ENCODE measurements around the gene CCNE1. TPM values are rescaled to one million over a fixed set of nuclear protein-coding genes. Genes with fewer than 3 reads are reported as not detected.

Gene CCNE1
- total and polyA plus RNA-seq, 4 donors: 0.49 to 1.6 (median 0.84) TPM

GRCh38 chr19:29833614-29834261 is 21.9 kb downstream of the CCNE1 start:
- Histone ChIP-seq H3K27ac (ENCODE audit: low read depth in 1 of 2, low read length in 2 of 2) (no peak overlapping the region), H3K9me3 (ENCODE audit: control insufficient read depth, low read length) (no peaks in the 10 kb centered on the region), H3K4me1 (ENCODE audit: control insufficient read depth in 1 of 2, insufficient read depth in 2 of 2, low read length in 2 of 2) (no peaks in the 10 kb centered on the region), H3K27me3 (ENCODE audit: control insufficient read depth in 1 of 2, insufficient read depth in 2 of 2, low read length in 1 of 2) (peaks cover 0 to 1% of the 10 kb centered on the region in 2 donors), H3K36me3 (ENCODE audit: control insufficient read depth in 1 of 2, insufficient read depth in 2 of 2, low read length in 1 of 2) (no peaks in the 10 kb centered on the region), H3K4me3 (ENCODE audit: low read length in 2 of 2) (no peak overlapping the region)
- DNase-seq: peak in 1 of 2 donors; percentile 34
- intact Hi-C loops (cut with DNase I): no loop called here
- ATAC-seq (ENCODE audit: low FRiP score): no peak
- WGBS, 2 donors: 85% methylated on average over 12 of the region's 12 CpGs

- DNase-seq (peak in 1 of 2 donors; percentile 42), ATAC-seq (ENCODE audit: low FRiP score) (no peak)
- H3K27ac ChIP-seq (ENCODE audit: low read depth in 1 of 2, low read length in 2 of 2): no peak overlapping the region
- no peaks in the 10 kb centered on the region for H3K9me3 ChIP-seq (ENCODE audit: control insufficient read depth, low read length)
- no peaks in the 10 kb centered on the region for H3K36me3 ChIP-seq (ENCODE audit: control insufficient read depth in 1 of 2, insufficient read depth in 2 of 2, low read length in 1 of 2)
- intact Hi-C loops (cut with DNase I): no loop called here
- no peaks in the 10 kb centered on the region for H3K4me1 ChIP-seq (ENCODE audit: control insufficient read depth in 1 of 2, insufficient read depth in 2 of 2, low read length in 2 of 2)
- 73 to 74% methylated on average over 17 of the region's 17 CpGs for WGBS, 2 donors
- H3K27me3 ChIP-seq (ENCODE audit: control insufficient read depth in 1 of 2, insufficient read depth in 2 of 2, low read length in 1 of 2): peaks cover 0 to 1% of the 10 kb centered on the region in 2 donors
- no peak overlapping the region for H3K4me3 ChIP-seq (ENCODE audit: low read length in 2 of 2)
Observed at GRCh38 chr19:29834991-29835846, 23.4 kb downstream of the CCNE1 start.

GRCh38 chr19:29836409-29836825 is 24.6 kb downstream of the CCNE1 start:
- intact Hi-C loops (cut with DNase I): no loop called here
- H3K4me3 ChIP-seq (ENCODE audit: low read length in 2 of 2): no peak overlapping the region
- peak in 1 of 2 donors; percentile 10 for DNase-seq
- 74 to 75% methylated on average over 5 of the region's 5 CpGs for WGBS, 2 donors
- no peaks in the 10 kb centered on the region for H3K9me3 ChIP-seq (ENCODE audit: control insufficient read depth, low read length)
- no peak for ATAC-seq (ENCODE audit: low FRiP score)
- no peaks in the 10 kb centered on the region for H3K4me1 ChIP-seq (ENCODE audit: control insufficient read depth in 1 of 2, insufficient read depth in 2 of 2, low read length in 2 of 2)
- H3K27ac ChIP-seq (ENCODE audit: low read depth in 1 of 2, low read length in 2 of 2): no peak overlapping the region
- H3K36me3 ChIP-seq (ENCODE audit: control insufficient read depth in 1 of 2, insufficient read depth in 2 of 2, low read length in 1 of 2): no peaks in the 10 kb centered on the region
- peaks cover 0 to 1% of the 10 kb centered on the region in 2 donors for H3K27me3 ChIP-seq (ENCODE audit: control insufficient read depth in 1 of 2, insufficient read depth in 2 of 2, low read length in 1 of 2)

- DNase-seq (no peak), ATAC-seq (ENCODE audit: low FRiP score) (no peak)
- WGBS, 2 donors: 71 to 76% methylated on average over 6 of the region's 6 CpGs
- Histone ChIP-seq H3K27me3 (ENCODE audit: control insufficient read depth in 1 of 2, insufficient read depth in 2 of 2, low read length in 1 of 2) (peaks cover 0 to 1% of the 10 kb centered on the region in 2 donors), H3K4me3 (ENCODE audit: low read length in 2 of 2) (no peak overlapping the region), H3K36me3 (ENCODE audit: control insufficient read depth in 1 of 2, insufficient read depth in 2 of 2, low read length in 1 of 2) (no peaks in the 10 kb centered on the region), H3K4me1 (ENCODE audit: control insufficient read depth in 1 of 2, insufficient read depth in 2 of 2, low read length in 2 of 2) (no peaks in the 10 kb centered on the region), H3K27ac (ENCODE audit: low read depth in 1 of 2, low read length in 2 of 2) (no peak overlapping the region), H3K9me3 (ENCODE audit: control insufficient read depth, low read length) (no peaks in the 10 kb centered on the region)
- intact Hi-C loops (cut with DNase I): no loop called here
Observed at GRCh38 chr19:29837448-29837981, 25.7 kb downstream of the CCNE1 start.

- WGBS, 2 donors: 84% methylated on average over 9 of the region's 9 CpGs
- ATAC-seq (ENCODE audit: low FRiP score) (no peak), DNase-seq (no peak)
- Histone ChIP-seq H3K27me3 (ENCODE audit: control insufficient read depth in 1 of 2, insufficient read depth in 2 of 2, low read length in 1 of 2) (peaks cover 0 to 1% of the 10 kb centered on the region in 2 donors), H3K9me3 (ENCODE audit: control insufficient read depth, low read length) (no peaks in the 10 kb centered on the region), H3K4me3 (ENCODE audit: low read length in 2 of 2) (no peak overlapping the region), H3K4me1 (ENCODE audit: control insufficient read depth in 1 of 2, insufficient read depth in 2 of 2, low read length in 2 of 2) (no peaks in the 10 kb centered on the region), H3K36me3 (ENCODE audit: control insufficient read depth in 1 of 2, insufficient read depth in 2 of 2, low read length in 1 of 2) (no peaks in the 10 kb centered on the region), H3K27ac (ENCODE audit: low read depth in 1 of 2, low read length in 2 of 2) (no peak overlapping the region)
- intact Hi-C loops (cut with DNase I): no loop called here
Observed at GRCh38 chr19:29837996-29838395, 26.2 kb downstream of the CCNE1 start.

- peaks cover 0 to 1% of the 10 kb centered on the region in 2 donors for H3K27me3 ChIP-seq (ENCODE audit: control insufficient read depth in 1 of 2, insufficient read depth in 2 of 2, low read length in 1 of 2)
- H3K27ac ChIP-seq (ENCODE audit: low read depth in 1 of 2, low read length in 2 of 2): no peak overlapping the region
Observed at GRCh38 chr19:29840066-29840950, 28.5 kb downstream of the CCNE1 start.

GRCh38 chr19:29841209-29841558 is 29.4 kb downstream of the CCNE1 start:
- Histone ChIP-seq H3K36me3 (ENCODE audit: control insufficient read depth in 1 of 2, insufficient read depth in 2 of 2, low read length in 1 of 2) (no peaks in the 10 kb centered on the region), H3K4me1 (ENCODE audit: control insufficient read depth in 1 of 2, insufficient read depth in 2 of 2, low read length in 2 of 2) (no peaks in the 10 kb centered on the region), H3K27ac (ENCODE audit: low read depth in 1 of 2, low read length in 2 of 2) (no peak overlapping the region), H3K9me3 (ENCODE audit: control insufficient read depth, low read length) (no peaks in the 10 kb centered on the region), H3K4me3 (ENCODE audit: low read length in 2 of 2) (no peak overlapping the region), H3K27me3 (ENCODE audit: control insufficient read depth in 1 of 2, insufficient read depth in 2 of 2, low read length in 1 of 2) (no peaks in the 10 kb centered on the region)
- WGBS, 2 donors: 92 to 98% methylated on average over 3 of the region's 3 CpGs
- no peak for ATAC-seq (ENCODE audit: low FRiP score)
- intact Hi-C loops (cut with DNase I): no loop called here
- DNase-seq: peak in 1 of 2 donors; percentile 23

More at GRCh38 chr19:29840066-29840950, 28.5 kb downstream of the CCNE1 start:
- DNase-seq (peak in 1 of 2 donors; percentile 62), ATAC-seq (ENCODE audit: low FRiP score) (no peak)
- 65 to 71% methylated on average over 22 of the region's 22 CpGs for WGBS, 2 donors
- intact Hi-C loops (cut with DNase I): no loop called here
- Histone ChIP-seq H3K9me3 (ENCODE audit: control insufficient read depth, low read length) (no peaks in the 10 kb centered on the region), H3K36me3 (ENCODE audit: control insufficient read depth in 1 of 2, insufficient read depth in 2 of 2, low read length in 1 of 2) (no peaks in the 10 kb centered on the region), H3K4me3 (ENCODE audit: low read length in 2 of 2) (no peak overlapping the region), H3K4me1 (ENCODE audit: control insufficient read depth in 1 of 2, insufficient read depth in 2 of 2, low read length in 2 of 2) (no peaks in the 10 kb centered on the region)
